Left lung (tissue), 10 donors: ENCODE results near the gene ARL4D. TPM values are rescaled to one million over a fixed set of nuclear protein-coding genes. Genes with fewer than 3 reads are reported as not detected.

Source experiments
- ATAC-seq: fragments of 200-7000 bp; cut with Tn5 transposase; one replicate; pipeline ENCODE4 v1.9.1; 2020; ENCODE audit warnings: moderate library complexity
- DNase-seq, 4 donors: peaks; one replicate each; pipeline ENCODE4 v3.0.0-alpha.2; 2013 to 2020
- H3K27ac ChIP-seq, 2 donors: fragments of 200-600 bp; sonication (generic) in 1 of 2; one replicate each; pipeline versions ENCODE4 v1.5.0 to v1.8.0; 2020 to 2021
- H3K27me3 ChIP-seq, 2 donors: fragments of 200-600 bp; sonication (generic) in 1 of 2; one replicate each; pipeline versions ENCODE4 v1.5.0 to v1.8.0; 2020 to 2021
- H3K36me3 ChIP-seq, 2 donors: fragments of 200-600 bp; sonication (generic) in 1 of 2; one replicate each; pipeline versions ENCODE4 v1.5.0 to v1.8.0; 2020 to 2021
- H3K4me1 ChIP-seq, 2 donors: fragments of 200-600 bp; one replicate each; pipeline ENCODE4 v1.8.0; 2021
- H3K4me3 ChIP-seq, 2 donors: fragments of 200-600 bp; sonication (generic) in 1 of 2; one replicate each; pipeline versions ENCODE4 v1.5.0 to v1.8.0; 2020 to 2021; ENCODE audit warnings: mild to moderate bottlenecking in 1 of 2
- H3K9me3 ChIP-seq, 2 donors: fragments of 200-600 bp; sonication (generic) in 1 of 2; one replicate each; pipeline versions ENCODE4 v1.5.0 to v1.8.0; 2020 to 2021
- intact Hi-C, 2 donors: fragments of 100-400 bp; cut with DNase I; formaldehyde crosslinking; loops; one replicate each; pipeline versions ENCODE4 v1.11.2 to v1.14.2; 2022
- polyA plus RNA-seq, 6 donors: library from polyadenylated mRNA; unstranded; fragments of 120-200 nt; gene quantifications; one replicate each; pipeline ENCODE4 v1.2.1, GENCODE V29; 2013; ENCODE audit not compliant: insufficient read length in 6 of 6
- total RNA-seq, 2 donors: library from RNA; stranded (reverse); fragmentation: NEBNext Ultra II Directional; extraction: Animal tissue kit (Norgen Biotek cat#: 25700); gene quantifications; one replicate each; pipeline ENCODE4 v1.2.1, GENCODE V29; 2021
- TF ChIP-seq, protein P1 (sequence below), 2 donors: fragments of 200-600 bp; sonication (generic) in 1 of 2; IDR thresholded peaks; one replicate each; pipeline versions ENCODE4 v1.5.0 to v1.8.0; 2021; ENCODE audit warnings: antibody characterized with exemption in 2 of 2
- donor health status: DM: no; HTN: yes; CAD: no.
- donor health status: DM: no; HTN: no; CAD: no.

The ARL4D gene
- total and polyA plus RNA-seq, 8 donors: 5.9 to 13.0 (median 9.7) TPM

- H3K27ac ChIP-seq: no peak overlapping the region
- no peak overlapping the region for H3K4me3 ChIP-seq
- no peaks in the 10 kb centered on the region for H3K9me3 ChIP-seq
- peaks cover 5 to 37% of the 10 kb centered on the region in 2 donors for H3K4me1 ChIP-seq
- TF ChIP-seq, protein P1, sequence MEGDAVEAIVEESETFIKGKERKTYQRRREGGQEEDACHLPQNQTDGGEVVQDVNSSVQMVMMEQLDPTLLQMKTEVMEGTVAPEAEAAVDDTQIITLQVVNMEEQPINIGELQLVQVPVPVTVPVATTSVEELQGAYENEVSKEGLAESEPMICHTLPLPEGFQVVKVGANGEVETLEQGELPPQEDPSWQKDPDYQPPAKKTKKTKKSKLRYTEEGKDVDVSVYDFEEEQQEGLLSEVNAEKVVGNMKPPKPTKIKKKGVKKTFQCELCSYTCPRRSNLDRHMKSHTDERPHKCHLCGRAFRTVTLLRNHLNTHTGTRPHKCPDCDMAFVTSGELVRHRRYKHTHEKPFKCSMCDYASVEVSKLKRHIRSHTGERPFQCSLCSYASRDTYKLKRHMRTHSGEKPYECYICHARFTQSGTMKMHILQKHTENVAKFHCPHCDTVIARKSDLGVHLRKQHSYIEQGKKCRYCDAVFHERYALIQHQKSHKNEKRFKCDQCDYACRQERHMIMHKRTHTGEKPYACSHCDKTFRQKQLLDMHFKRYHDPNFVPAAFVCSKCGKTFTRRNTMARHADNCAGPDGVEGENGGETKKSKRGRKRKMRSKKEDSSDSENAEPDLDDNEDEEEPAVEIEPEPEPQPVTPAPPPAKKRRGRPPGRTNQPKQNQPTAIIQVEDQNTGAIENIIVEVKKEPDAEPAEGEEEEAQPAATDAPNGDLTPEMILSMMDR (IDR thresholded peaks at IDR 0.05): no peak
- no peaks in the 10 kb centered on the region for H3K27me3 ChIP-seq
- ATAC-seq: no peak
- no peaks in the 10 kb centered on the region for H3K36me3 ChIP-seq
- no peak for DNase-seq
- intact Hi-C loops: no loop called here
Measured at GRCh38 chr17:43395165-43395564, 3.6 kb upstream of the ARL4D start.

- Histone ChIP-seq H3K4me3 (no peak overlapping the region), H3K36me3 (no peaks in the 10 kb centered on the region), H3K27ac (peak overlapping the region in 1 of 2 donors; percentile 30), H3K27me3 (no peaks in the 10 kb centered on the region), H3K4me1 (peaks cover 5 to 52% of the 10 kb centered on the region in 2 donors), H3K9me3 (no peaks in the 10 kb centered on the region)
- TF ChIP-seq, protein P1 (IDR thresholded peaks at IDR 0.05): no peak
- intact Hi-C loops: no loop called here
- no peak for DNase-seq
- ATAC-seq: no peak
Measured at GRCh38 chr17:43396491-43397060, 2.2 kb upstream of the ARL4D start.

- no peaks in the 10 kb centered on the region for H3K27me3 ChIP-seq
- TF ChIP-seq, protein P1 (IDR thresholded peaks at IDR 0.05): no peak
- no peak overlapping the region for H3K27ac ChIP-seq
- no peaks in the 10 kb centered on the region for H3K9me3 ChIP-seq
- intact Hi-C loops: loop anchor here in 1 of 2 donors (5.0 kb wide), 1 partner anchor 82 kb away; the partner anchor contains the start of gene DHX8
- H3K4me3 ChIP-seq: peak overlapping the region; percentile 58 to 64
- no peaks in the 10 kb centered on the region for H3K36me3 ChIP-seq
- ATAC-seq (peak; percentile 8), DNase-seq (no peak)
- peaks cover 5 to 46% of the 10 kb centered on the region in 2 donors for H3K4me1 ChIP-seq
Measured at GRCh38 chr17:43399839-43400328, 1.1 kb downstream of the ARL4D start.

GRCh38 chr17:43400943-43401717 is 2.3 kb downstream of the ARL4D start:
- Histone ChIP-seq H3K36me3 (no peaks in the 10 kb centered on the region), H3K27me3 (no peaks in the 10 kb centered on the region), H3K27ac (no peak overlapping the region), H3K4me1 (peaks cover 5 to 40% of the 10 kb centered on the region in 2 donors), H3K9me3 (no peaks in the 10 kb centered on the region), H3K4me3 (peak overlapping the region in 1 of 2 donors; percentile 58)
- TF ChIP-seq, protein P1 (IDR thresholded peaks at IDR 0.05): no peak
- DNase-seq (peak in 1 of 4 donors; percentile 67), ATAC-seq (peak; percentile 80)
- intact Hi-C loops: loop anchor here in 1 of 2 donors (5.0 kb wide), 1 partner anchor 81 kb away; the partner anchor contains the start of gene DHX8

DNA sequence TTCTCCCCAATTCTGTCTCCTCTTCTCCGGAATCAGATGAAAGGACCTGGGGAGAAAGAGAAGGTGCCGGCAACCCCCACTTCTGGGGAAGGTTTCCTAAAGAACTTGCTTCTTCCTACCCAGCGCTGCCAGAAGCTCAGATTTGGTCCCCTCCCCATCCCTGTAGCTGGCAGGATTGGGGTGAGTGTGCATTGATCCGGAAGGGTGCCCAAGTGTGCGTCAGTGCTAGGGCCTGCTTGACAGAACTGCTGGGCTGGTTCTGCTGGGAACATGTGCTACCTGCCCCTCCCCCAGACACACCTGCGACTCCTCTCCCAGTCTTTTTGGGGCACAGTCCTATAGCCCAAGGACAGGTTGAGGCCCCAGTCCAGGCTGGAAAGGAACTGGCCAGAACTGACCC is 3.3 kb downstream of the ARL4D start:
- intact Hi-C loops: loop anchor here in 1 of 2 donors (5.0 kb wide), 1 partner anchor 80 kb away; the partner anchor contains the start of gene DHX8
- no peaks in the 10 kb centered on the region for H3K36me3 ChIP-seq
- no peak overlapping the region for H3K4me3 ChIP-seq
- no peaks in the 10 kb centered on the region for H3K9me3 ChIP-seq
- TF ChIP-seq, protein P1 (IDR thresholded peaks at IDR 0.05): no peak
- no peaks in the 10 kb centered on the region for H3K27me3 ChIP-seq
- H3K27ac ChIP-seq: no peak overlapping the region
- DNase-seq (no peak), ATAC-seq (no peak)
- peaks cover 5 to 32% of the 10 kb centered on the region in 2 donors for H3K4me1 ChIP-seq
